AG09319 (cell line): ENCODE measurements around the gene PTRH1.
A peak's percentile ranks its signal among the peaks of the same experiment; 100 is the strongest.

Experiments
- DNase-seq: peaks from one replicate; pipeline ENCODE4 v3.0.0-alpha.2; 2010; ENCODE audit warnings: low read depth; ENCODE audit errors: extremely low read depth
- TF ChIP-seq, protein P1 (sequence below): IDR thresholded peaks from 2 replicates; pipeline ENCODE4 v1.5.1; 2011; ENCODE audit warnings: low read depth, mild to moderate bottlenecking, inconsistent platforms, low read length, moderate library complexity

The PTRH1 gene

DNA sequence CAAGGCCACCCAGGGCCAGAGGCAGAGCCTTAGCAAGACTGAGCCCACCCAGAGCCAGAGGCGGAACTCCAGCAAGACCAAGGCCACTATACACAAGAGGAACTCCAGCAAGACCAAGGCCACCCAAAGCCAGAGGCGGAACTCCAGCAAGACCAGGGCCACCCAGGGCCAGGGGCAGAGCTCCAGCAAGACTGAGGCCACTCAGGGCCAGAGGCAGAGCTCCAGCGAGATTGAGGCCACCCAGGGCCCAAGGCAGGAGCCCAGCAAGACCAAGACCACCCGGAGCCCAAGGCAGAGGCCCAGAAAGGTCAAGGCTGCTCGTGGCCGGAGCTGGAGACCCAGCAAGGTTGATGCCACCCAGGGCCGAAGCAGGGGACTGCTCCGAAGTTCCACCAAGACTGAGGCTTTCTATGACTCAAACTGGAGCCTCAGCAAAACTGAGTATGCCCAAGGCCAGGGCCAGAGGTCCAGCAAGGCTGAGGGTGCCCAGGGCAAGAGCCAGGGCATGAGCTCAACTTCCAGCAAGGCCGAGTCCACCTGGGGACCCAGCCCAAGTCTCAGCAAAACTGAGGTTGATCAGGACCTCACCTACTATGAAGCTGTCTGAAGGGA is 15.4 kb upstream of the PTRH1 start:
- TF ChIP-seq, protein P1, sequence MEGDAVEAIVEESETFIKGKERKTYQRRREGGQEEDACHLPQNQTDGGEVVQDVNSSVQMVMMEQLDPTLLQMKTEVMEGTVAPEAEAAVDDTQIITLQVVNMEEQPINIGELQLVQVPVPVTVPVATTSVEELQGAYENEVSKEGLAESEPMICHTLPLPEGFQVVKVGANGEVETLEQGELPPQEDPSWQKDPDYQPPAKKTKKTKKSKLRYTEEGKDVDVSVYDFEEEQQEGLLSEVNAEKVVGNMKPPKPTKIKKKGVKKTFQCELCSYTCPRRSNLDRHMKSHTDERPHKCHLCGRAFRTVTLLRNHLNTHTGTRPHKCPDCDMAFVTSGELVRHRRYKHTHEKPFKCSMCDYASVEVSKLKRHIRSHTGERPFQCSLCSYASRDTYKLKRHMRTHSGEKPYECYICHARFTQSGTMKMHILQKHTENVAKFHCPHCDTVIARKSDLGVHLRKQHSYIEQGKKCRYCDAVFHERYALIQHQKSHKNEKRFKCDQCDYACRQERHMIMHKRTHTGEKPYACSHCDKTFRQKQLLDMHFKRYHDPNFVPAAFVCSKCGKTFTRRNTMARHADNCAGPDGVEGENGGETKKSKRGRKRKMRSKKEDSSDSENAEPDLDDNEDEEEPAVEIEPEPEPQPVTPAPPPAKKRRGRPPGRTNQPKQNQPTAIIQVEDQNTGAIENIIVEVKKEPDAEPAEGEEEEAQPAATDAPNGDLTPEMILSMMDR: no peak

DNA sequence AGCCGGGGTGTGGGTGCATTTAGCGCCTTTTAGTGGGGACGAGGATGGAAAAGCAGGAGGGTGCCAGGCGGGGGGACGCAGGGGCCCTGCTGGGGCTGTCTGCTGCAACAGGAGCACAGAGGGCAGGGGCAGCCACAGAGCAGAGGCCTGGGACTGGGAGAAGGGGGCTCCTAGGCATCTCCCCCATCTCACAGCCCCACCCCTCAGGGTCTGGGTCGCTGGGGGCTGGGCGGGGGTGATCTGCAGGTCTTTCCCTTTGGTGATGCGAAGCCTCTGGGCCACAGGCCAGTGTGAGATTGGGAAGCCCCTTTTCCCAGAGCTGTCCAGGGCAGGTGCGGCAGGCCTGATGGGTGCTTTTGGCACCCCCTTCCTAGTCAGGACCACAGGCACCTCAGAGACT is 14.8 kb upstream of the PTRH1 start:
- TF ChIP-seq, protein P1: no peak
- DNase-seq: no peak

More for the DNA sequence above, 15.4 kb upstream of the PTRH1 start:
- no peak for DNase-seq

DNA sequence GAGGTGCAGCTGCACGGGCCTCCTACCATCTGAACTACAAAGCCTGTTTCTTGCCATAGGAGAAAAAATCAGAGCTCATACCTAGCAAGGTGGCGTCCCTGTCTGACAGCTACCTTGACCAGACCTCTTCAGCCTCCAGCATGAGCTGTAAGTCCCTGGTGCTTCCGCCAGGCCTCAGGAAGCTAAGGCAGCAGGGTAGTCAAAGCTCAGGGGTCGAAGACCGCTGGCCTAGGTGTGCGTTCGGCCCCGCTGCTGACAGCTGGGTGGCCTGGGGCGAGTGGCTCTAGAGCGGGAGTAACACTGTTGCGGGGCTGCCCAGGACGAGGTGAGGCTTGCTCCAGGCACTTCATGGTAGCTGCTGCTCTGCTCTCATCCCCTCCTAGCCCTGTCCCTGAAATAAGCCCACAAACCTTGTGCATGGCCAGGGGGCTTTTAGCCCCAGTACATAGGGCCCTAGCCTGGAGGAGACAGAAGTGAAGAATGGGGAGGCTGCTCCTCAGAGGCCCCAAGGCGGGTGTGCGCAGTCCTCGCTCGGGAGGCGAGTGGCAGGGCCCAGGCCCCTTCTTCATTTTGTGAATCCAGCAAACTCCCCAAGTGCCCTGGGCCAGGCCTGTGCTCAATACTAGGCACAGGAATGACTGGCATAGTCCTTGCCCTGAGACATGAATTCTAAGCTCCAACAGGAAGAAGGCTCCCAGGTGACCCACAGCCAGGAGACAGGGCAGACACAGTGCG is 14.2 kb upstream of the PTRH1 start:
- DNase-seq: no peak
- TF ChIP-seq, protein P1: no peak

DNA sequence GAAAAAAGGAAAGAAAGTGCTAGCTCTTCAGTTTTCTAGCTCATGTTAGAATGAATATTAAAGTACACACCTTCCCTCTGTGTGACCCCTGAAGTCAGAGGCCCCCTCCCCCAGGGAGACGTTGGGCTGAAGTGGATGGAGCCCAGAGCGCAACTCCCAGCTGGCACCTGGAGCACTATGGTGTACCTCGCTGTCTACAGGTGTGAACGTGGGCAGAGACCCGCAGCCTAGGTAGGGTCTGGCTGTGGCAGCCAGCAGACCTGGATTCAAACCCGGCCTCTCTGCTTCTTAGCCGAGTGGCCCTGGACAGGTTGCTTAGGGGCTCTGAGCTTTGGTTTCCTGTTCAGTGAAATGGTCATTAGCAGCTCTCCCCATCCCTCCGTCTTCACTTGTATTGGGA is 13.3 kb upstream of the PTRH1 start:
- TF ChIP-seq, protein P1: no peak
- no peak for DNase-seq

DNA sequence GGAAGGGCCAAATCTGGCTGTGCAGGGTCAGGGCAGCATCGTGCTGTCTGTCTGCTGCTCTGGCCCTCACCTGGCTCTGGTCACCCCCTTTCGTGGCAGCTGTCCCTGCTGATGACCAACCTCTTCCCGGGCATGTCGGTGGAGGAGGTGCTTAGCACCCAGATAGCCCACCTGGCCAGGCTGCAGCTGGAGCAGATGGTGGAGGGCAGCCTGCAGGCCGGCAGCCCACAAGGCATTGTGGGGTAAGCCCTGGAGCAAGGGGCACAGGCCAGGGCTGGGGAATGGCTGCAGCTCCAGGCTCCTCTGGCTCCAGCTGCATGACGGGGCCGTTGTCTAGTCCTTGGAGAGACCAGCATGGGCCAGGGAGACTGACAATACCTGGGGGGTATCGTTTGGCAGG is 11.4 kb upstream of the PTRH1 start:
- TF ChIP-seq, protein P1: no peak
- DNase-seq: no peak

DNA sequence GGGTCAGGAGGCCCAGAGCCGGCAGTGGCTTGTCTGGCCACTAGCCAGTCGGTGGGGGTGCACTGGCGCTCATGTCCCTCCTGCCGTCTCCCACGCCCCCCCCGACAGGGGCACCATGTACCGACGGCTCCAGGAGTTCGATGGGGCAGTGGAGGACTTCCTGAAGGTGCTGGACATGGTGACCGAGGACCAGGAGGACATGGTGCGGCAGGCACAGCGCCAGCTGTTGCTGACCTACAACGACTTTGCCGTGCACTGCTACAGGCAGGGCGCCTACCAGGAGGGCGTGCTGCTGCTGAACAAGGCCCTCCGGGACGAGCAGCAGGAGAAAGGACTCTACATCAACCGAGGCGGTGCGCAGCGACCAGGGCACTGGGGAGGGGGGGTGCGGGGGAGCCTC is 8.5 kb upstream of the PTRH1 start:
- DNase-seq: no peak

DNA sequence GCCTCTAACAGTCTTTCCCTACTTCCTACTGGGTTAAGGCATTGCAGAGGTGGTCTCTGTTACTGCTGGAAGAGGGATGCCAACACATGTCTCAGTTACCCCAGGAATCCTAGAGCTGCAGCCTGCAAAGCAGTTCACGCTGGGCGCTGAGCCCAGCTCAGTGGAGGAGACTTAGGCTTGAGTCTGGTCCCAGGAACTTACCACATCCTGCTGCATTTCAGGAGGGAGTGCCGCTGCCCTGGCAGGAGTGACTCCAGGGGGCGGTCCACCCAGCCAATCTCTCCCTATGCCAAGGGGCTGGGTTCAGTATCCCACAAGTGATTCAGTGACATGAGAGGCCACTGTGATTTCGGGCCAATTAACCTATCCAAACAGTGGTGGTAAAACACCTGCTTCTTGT is 8.0 kb upstream of the PTRH1 start:
- TF ChIP-seq, protein P1: peak; percentile 20
- peak; percentile 57 for DNase-seq

More for the DNA sequence above, 8.5 kb upstream of the PTRH1 start:
- TF ChIP-seq, protein P1: no peak
